HepG2 (cell line): ENCODE data around the gene CHMP6. TPM values are rescaled to one million over a fixed set of nuclear protein-coding genes. Genes with fewer than 3 reads are reported as not detected.

Experiments
- ATAC-seq: fragments of 200-7000 bp; cut with Tn5 transposase; 3 replicates; pipeline ENCODE4 v1.9.1; 2020; ENCODE audit warnings: mild to moderate bottlenecking, moderate library complexity
- BruUV-seq: library from RNA; stranded (reverse); fragments of 400-500 nt; replicated peaks from 2 replicates; lab custom pipeline; 2021; lab: Mats Ljungman, UMichigan
- CTCF ChIA-PET: fragments of 300-600 bp; formaldehyde crosslinking; extraction: SDS; loops from one replicate; lab custom pipeline; 2021; ENCODE audit warnings: low total read pairs, inconsistent platforms, low intra/inter-chr PET ratio; lab: Yijun Ruan, JAX
- POLR2A ChIA-PET: fragments of 350-600 bp; sonication (Branson Sonifier 250); formaldehyde crosslinking; loops from one replicate; lab custom pipeline; 2020; ENCODE audit warnings: antibody characterized with exemption, inconsistent platforms; lab: Yijun Ruan, JAX
- DNase-seq: peaks from one replicate; pipeline ENCODE4 v3.0.0-alpha.2; 2015; ENCODE audit warnings: low spot score
- FAIRE-seq: peaks from 3 replicates; lab custom pipeline; 2011; peaks lifted over from hg19 to GRCh38; lab: Jason Lieb, UNC
- H2AFZ ChIP-seq: one replicate; pipeline ENCODE4 v1.6.1; 2011; ENCODE audit warnings: low read length, inconsistent platforms
- H3K27ac ChIP-seq: fragments of 300-600 bp; 3 replicates; pipeline ENCODE4 v1.8.0; 2011; ENCODE audit warnings: mixed run types, mild to moderate bottlenecking, mixed read lengths, low read length, inconsistent platforms; ENCODE audit not compliant: insufficient read depth; ENCODE audit errors: extremely low read length
- H3K27me3 ChIP-seq, 2 experiments: fragments of 200-600 bp in 1 of 2; 2 replicates in 1 of 2; 3 replicates in 1 of 2; pipeline versions ENCODE4 v1.6.0 to v1.8.0; 2011; ENCODE audit warnings: low read length in 2 of 2, mild to moderate bottlenecking in 2 of 2, moderate library complexity in 2 of 2, inconsistent platforms in 1 of 2; ENCODE audit not compliant: insufficient read depth in 2 of 2, control insufficient read depth in 1 of 2
- H3K36me3 ChIP-seq, 2 experiments: fragments of 200-600 bp in 1 of 2; replicated peaks in 1 of 2; 2 replicates in 1 of 2; 3 replicates in 1 of 2; pipeline versions ENCODE4 v1.5.1 to v1.8.0; 2011; ENCODE audit warnings: low read length in 2 of 2, inconsistent platforms in 1 of 2; ENCODE audit not compliant: insufficient read depth in 2 of 2, control insufficient read depth in 1 of 2
- H3K4me1 ChIP-seq: 2 replicates; pipeline ENCODE4 v1.5.1; 2012; ENCODE audit warnings: low read length, inconsistent platforms; ENCODE audit not compliant: insufficient read depth
- H3K4me2 ChIP-seq: 2 replicates; pipeline ENCODE4 v1.6.0; 2011; ENCODE audit warnings: low read depth, low read length, inconsistent platforms
- H3K4me3 ChIP-seq, 3 experiments: fragments of 200-600 bp in 1 of 3; sonication (generic), shearing (Covaris generic) in 1 of 3; replicated peaks in 1 of 3; 2 replicates each; pipeline ENCODE4 v1.5.1; 2011 to 2016; ENCODE audit warnings: low read length in 3 of 3, inconsistent platforms in 2 of 3, low read depth in 2 of 3, mild to moderate bottlenecking in 2 of 3, control low read depth in 1 of 3, mixed read lengths in 1 of 3; ENCODE audit not compliant: insufficient read depth in 1 of 3
- H3K79me2 ChIP-seq: one replicate; pipeline ENCODE4 v1.6.1; 2011; ENCODE audit warnings: low read length, inconsistent platforms; ENCODE audit not compliant: insufficient read depth
- H3K9ac ChIP-seq: 2 replicates; pipeline ENCODE4 v1.6.0; 2011; ENCODE audit warnings: mild to moderate bottlenecking, low read depth, low read length, inconsistent platforms; ENCODE audit not compliant: insufficient read depth
- H3K9me3 ChIP-seq: 2 replicates; pipeline ENCODE4 v1.5.1; 2012; ENCODE audit warnings: mild to moderate bottlenecking, low read length
- H4K20me1 ChIP-seq: 2 replicates; pipeline ENCODE4 v1.6.0; 2011; ENCODE audit warnings: inconsistent platforms, mild to moderate bottlenecking, low read length, moderate library complexity; ENCODE audit not compliant: insufficient read depth
- CENPT ChIP-seq: sonication (generic); formaldehyde crosslinking; IDR thresholded peaks from 2 replicates; pipeline ENCODE4 v1.8.0; 2022; ENCODE audit warnings: low read depth, mild to moderate bottlenecking, moderate library complexity, missing genetic modification reagents
- EP300 ChIP-seq, 3 experiments: sonication (generic) in 1 of 3; formaldehyde crosslinking in 1 of 3; IDR thresholded peaks; 2 replicates each; pipeline versions ENCODE4 v1.5.1 to v1.6.1; 2011 to 2020; ENCODE audit warnings: low read depth in 2 of 3, low read length in 2 of 3, borderline replicate concordance in 1 of 3, improper control_type of control experiment in 1 of 3, mild to moderate bottlenecking in 1 of 3, missing genetic modification reagents in 1 of 3, moderate library complexity in 1 of 3
- HNF4A ChIP-seq: sonication (generic); formaldehyde crosslinking; IDR thresholded peaks from 2 replicates; pipeline ENCODE4 v1.4.0; 2020; ENCODE audit warnings: missing genetic modification reagents
- NFIB ChIP-seq: sonication (generic); formaldehyde crosslinking; IDR thresholded peaks from 2 replicates; pipeline ENCODE4 v1.9.0; 2021; ENCODE audit warnings: missing genetic modification reagents, mild to moderate bottlenecking, borderline replicate concordance
- RCOR2 ChIP-seq: IDR thresholded peaks from 2 replicates; pipeline ENCODE4 v1.6.1; 2016; ENCODE audit warnings: missing biosample characterization, missing genetic modification reagents
- SKI ChIP-seq: fragments of 450-650 bp; IDR thresholded peaks from one replicate; pipeline ENCODE4 v1.6.1; 2018; ENCODE audit warnings: mild to moderate bottlenecking; ENCODE audit not compliant: partially characterized antibody
- SMARCC2 ChIP-seq: fragments of 450-650 bp; IDR thresholded peaks from 2 replicates; pipeline ENCODE4 v1.6.1; 2017; ENCODE audit warnings: antibody characterized with exemption, mild to moderate bottlenecking
- ZNF225 ChIP-seq: sonication (generic); formaldehyde crosslinking; IDR thresholded peaks from 2 replicates; pipeline ENCODE4 v1.4.0; 2020; ENCODE audit warnings: mild to moderate bottlenecking, missing genetic modification reagents
- ZNF253 ChIP-seq: sonication (generic); formaldehyde crosslinking; IDR thresholded peaks from 2 replicates; pipeline ENCODE4 v1.8.0; 2022; ENCODE audit warnings: mild to moderate bottlenecking, missing genetic modification reagents, borderline replicate concordance
- ZNF275 ChIP-seq: sonication (generic); formaldehyde crosslinking; IDR thresholded peaks from 2 replicates; pipeline ENCODE4 v1.8.0; 2022; ENCODE audit warnings: missing genetic modification reagents, mild to moderate bottlenecking, inconsistent platforms, borderline replicate concordance
- ZNF432 ChIP-seq: sonication (generic); formaldehyde crosslinking; IDR thresholded peaks from 2 replicates; pipeline ENCODE4 v1.5.0; 2020; ENCODE audit warnings: missing genetic modification reagents, mild to moderate bottlenecking, borderline replicate concordance
- ZNF572 ChIP-seq: sonication (generic); formaldehyde crosslinking; IDR thresholded peaks from 2 replicates; pipeline ENCODE4 v1.5.1; 2020; ENCODE audit warnings: mild to moderate bottlenecking, missing genetic modification reagents
- ZNF574 ChIP-seq: sonication (generic); formaldehyde crosslinking; IDR thresholded peaks from 2 replicates; pipeline ENCODE4 v1.4.0; 2020; ENCODE audit warnings: missing genetic modification reagents
- ZNF644 ChIP-seq: IDR thresholded peaks from 2 replicates; pipeline ENCODE4 v1.6.1; 2016; ENCODE audit warnings: low read depth
- WGBS: methylation state at CpG from one replicate; pipeline ENCODE4 v1.1.6; 2017; ENCODE audit warnings: low lambda C conversion rate; 5-methylcytosine and 5-hydroxymethylcytosine counted together
- in situ Hi-C: cut with HindIII; loops from 2 replicates; pipeline ENCODE4 v1.10.0; 2017; ENCODE audit warnings: low pct_unique_long_range_greater_than_20kb; ENCODE audit not compliant: extremely low pct_ligation_motif_present
- intact Hi-C: fragments of 100-400 bp; cut with micrococcal nuclease; formaldehyde crosslinking; loops from one replicate; pipeline ENCODE4 v1.10.0; 2022; ENCODE audit not compliant: unreplicated experiment
- polyA plus RNA-seq, 8 experiments: library from polyadenylated mRNA; depleted of rRNA in 3 of 8; stranded (reverse) in 7 of 8; unstranded in 1 of 8; fragments of >200 nt; fragmentation: Illumina TruSeq in 4 of 8; extraction: Trizol in 4 of 8; gene quantifications; 2 replicates each; pipeline versions ENCODE4 v1.2.1 to v1.2.3, GENCODE V29; 2011 to 2016; ENCODE audit warnings: low read depth in 4 of 8, missing spikeins in 1 of 8, mixed read lengths in 1 of 8; ENCODE audit not compliant: insufficient read depth in 1 of 8
- total RNA-seq, 5 experiments: library from RNA; depleted of rRNA; stranded (reverse); fragments of >200 nt; fragmentation: Illumina TruSeq; extraction: Trizol; gene quantifications; 2 replicates each; pipeline ENCODE4 v1.2.3, GENCODE V29; 2016; ENCODE audit warnings: low read depth in 1 of 5

The CHMP6 gene
- total and polyA plus RNA-seq, 2 of the 13 experiments (the other 11 are each of a cell fraction or from before 2014, with no cell fraction given), result 11.1 to 24.2 TPM

- BruUV-seq, result no TSS peak
- Histone ChIP-seq H3K27ac (no peak overlapping the region), H3K27me3 (no peaks in the 10 kb centered on the region), H3K4me2 (no peak overlapping the region), H4K20me1 (no peaks in the 10 kb centered on the region), H2AFZ (no peak overlapping the region), H3K4me3 (no peak overlapping the region), H3K36me3 (peaks cover 5 to 10% of the 10 kb centered on the region in 2 experiments; a peak in 3 of 5 replicates), H3K4me1 (no peaks in the 10 kb centered on the region), H3K9me3 (no peaks in the 10 kb centered on the region), H3K79me2 (no peaks in the 10 kb centered on the region), H3K9ac (no peak overlapping the region)
- 90% methylated on average over 24 of the region's 29 CpGs for WGBS
- CTCF ChIA-PET, result no interaction called here
- ATAC-seq (no peak), DNase-seq (no peak), FAIRE-seq (no peak)
- intact Hi-C loops (no loop called here), in situ Hi-C loops (no loop called here)
- TF ChIP-seq SKI (no peak), NFIB (CRISPR knock-in tag) (no peak), ZNF572 (no peak), ZNF275 (CRISPR knock-in tag) (no peak), ZNF574 (CRISPR knock-in tag) (no peak), CENPT (CRISPR knock-in tag) (no peak), ZNF253 (CRISPR knock-in tag) (no peak), ZNF225 (CRISPR knock-in tag) (no peak), EP300 (IDR thresholded peaks at IDR 0.05; ENCODE audit: low read depth in 2 of 2, low read length in 2 of 2) (no peak), EP300 (CRISPR knock-in tag; IDR thresholded peaks at IDR 0.05; ENCODE audit: borderline replicate concordance) (no peak), ZNF432 (CRISPR knock-in tag) (no peak), ZNF644 (CRISPR knock-in tag) (no peak), HNF4A (CRISPR knock-in tag) (no peak), SMARCC2 (no peak), RCOR2 (CRISPR knock-in tag) (no peak)
- POLR2A ChIA-PET, result no interaction called here
Observed at GRCh38 chr17:80956321-80957190, 35.1 kb upstream of the CHMP6 start.
